NCI-H2029 (cell line): ENCODE results near the gene NANOS2.
"Not testable (repeated sequence)": the region's sequence is repeated elsewhere in the genome, so short reads cannot be mapped to it uniquely, and the experiment has no call there.

Source experiments
- DNase-seq: peaks from one replicate; lab custom pipeline; 2025; lab: John Stamatoyannopoulos, UW

NANOS2 gene

DNA sequence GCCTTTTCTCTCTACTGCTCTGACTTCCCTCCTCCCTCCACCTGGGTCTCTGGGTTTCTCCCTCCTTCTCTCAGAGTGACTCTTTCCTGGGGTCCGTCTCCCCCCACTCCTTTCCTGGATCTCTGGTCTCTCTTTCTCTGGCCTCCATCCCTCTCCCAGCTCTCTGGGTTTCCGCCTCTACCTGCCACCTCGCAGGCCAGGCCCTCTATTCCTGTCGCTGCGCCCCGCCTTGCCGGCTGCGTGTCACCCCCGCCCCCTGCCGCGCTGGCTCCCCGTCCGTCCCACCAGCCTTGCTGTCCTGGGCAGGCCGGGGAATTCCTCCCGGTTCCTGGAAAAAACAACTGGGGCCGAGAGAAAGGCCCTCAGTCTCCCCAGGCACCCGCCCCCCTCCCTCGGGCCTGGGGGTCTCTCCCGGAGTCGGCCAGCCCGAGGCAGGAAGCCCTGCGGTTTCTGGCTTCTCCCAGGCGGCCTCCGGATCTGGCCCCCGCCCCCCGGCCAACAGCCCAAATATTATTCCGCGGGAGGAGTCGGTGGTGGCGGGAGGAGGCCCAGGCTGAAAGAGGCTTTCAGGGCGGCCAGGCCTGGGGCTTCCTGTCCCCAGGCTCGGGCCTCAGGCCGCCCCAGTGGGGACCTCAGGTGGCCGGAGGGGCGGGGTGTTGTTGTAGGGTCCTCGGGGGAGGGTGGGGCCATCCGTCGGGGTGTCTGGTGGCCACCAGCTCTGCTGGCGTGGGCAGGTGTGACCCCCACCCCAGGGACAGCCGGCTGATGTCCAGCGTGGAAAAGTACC, 38.0 kb downstream of the NANOS2 start:
- DNase-seq, result no peak

GRCh38 chr19:45876161-45876410, 38.5 kb downstream of the NANOS2 start:
- no peak for DNase-seq

DNA sequence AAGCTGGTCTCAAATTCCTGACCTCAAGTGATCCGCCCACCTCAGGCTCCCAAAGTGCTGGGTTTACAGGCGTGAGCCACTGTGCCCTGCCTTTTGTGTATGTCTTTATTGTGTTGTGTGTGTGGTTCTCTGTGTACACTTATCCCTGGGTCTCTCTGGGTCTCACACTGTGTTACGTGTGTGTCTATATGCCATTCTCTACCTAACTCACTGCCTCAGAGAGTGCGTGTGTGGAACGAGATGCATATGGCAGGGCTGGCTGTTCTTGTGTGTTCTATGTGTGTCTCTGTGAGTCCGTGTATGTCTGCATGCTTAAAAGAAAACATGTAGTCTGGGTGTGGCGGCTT, 40.0 kb downstream of the NANOS2 start:
- DNase-seq, result no peak

- no peak for DNase-seq
Observed at GRCh38 chr19:45873219-45873772, 41.3 kb downstream of the NANOS2 start.

- DNase-seq, result no peak
Observed at GRCh38 chr19:45872095-45872919, 42.3 kb downstream of the NANOS2 start.

GRCh38 chr19:45870798-45871197, 43.8 kb downstream of the NANOS2 start:
- no peak for DNase-seq

DNA sequence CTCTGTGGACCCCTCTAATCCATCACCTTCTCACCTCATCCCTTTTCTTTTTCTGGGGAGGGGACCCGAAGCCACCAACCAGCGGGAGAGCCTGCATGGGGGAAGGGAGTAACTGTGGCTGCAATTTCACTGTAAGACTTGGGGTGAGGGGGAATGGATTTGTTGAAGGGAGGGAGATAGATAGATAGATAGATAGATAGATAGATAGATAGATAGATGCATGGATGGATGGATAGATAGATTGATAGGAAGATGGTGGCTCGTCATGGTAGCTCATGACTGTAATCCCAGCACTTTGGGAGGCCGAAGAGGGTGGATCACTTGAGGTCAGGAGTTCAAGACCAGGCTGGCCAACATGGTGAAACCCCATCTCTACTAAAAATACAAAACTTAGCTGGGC, 47.3 kb downstream of the NANOS2 start:
- not testable (repeated sequence) for DNase-seq

DNA sequence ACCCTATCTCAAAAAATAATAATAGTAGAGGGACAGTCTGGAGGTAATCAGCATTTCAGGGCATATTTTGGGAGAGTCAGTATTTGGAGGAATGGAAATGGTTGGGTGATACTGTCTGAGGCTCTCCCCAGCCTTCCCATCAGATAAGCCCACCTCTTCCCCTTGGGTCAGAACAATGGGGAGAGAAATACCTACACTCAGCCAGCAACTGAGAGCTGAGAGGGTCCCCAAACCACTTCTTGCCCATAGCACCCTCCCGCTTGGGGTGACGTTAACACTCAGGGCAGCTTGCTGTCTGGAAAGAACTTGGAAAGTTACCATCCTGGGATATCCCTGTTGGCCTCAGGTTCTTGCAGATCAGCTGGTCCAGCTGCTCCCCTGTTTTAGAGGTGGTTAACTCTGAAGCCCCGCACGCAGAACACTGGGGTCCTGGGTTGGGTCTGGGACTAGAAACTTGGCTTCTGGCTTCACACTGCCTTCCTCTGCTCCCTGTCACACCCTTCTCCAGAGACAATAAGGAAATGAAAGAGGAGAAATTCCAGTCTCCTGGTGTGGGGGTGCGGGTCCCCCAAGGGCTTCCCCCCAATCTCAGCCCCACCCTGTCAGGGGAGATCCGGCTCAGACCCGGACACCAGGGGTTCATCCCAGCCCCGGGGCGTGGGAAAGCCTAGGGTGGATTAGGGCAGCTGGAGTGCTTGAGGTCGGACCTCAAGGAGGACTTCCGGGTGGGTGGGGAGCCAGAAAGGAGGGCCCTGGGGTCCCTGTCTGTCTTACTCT, 48.0 kb downstream of the NANOS2 start:
- no peak for DNase-seq

DNA sequence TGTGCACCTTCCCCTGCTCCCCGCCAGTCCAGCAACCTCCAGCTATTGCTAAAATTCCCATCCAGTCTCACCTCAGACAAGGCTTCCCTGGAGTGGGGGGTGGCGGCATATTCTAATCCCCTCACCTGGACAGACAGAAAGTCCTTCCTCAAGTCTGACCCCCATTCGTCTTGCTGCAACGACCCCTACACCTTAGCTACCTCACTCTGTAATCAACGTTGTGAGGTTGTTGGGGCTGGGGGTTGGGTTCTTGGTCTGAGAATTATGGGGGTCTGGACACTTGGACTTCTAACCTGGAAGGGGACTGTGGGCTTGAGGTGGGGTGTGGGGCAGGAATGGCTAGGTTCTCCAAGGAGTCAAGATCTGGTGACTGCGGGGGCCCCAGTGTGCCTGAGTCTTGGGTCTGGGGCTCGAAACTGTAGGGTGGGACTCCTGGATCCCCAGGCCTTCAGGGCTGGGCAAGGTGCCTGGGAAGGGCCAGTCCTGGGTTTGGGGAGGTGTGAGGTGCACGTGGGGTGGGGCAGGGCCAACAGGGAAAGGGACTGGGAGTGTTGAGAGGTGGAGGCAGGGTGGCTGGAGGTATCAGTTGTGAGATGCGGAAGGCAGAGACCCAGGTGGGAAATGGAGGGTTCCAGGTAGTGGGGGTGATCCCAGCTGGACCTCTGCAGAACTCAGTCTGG, 49.2 kb downstream of the NANOS2 start:
- no peak for DNase-seq

DNA sequence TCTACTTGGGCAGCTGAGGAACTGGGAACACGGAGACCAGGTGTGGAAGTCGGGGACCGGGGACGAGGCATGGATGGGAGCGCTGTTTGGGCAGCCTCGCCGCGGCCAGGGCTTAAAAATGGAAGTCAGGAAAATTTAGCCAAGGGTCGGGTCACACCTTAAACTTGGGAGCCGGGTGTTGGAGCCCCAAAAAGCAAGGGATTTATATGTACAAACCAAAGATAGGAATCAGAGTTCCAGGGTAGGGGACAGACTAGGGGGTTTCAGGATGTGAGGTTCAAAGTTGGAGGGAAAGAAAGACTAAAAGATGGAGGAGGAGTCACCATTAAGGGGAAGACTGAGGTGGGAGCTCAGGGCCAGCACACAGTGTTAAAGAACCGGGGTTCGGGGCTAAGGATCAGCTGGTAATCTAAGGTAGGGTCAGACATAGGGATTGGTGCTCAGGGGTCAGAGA, 49.9 kb downstream of the NANOS2 start:
- DNase-seq, result no peak

- DNase-seq, result no peak
Observed at GRCh38 chr19:45863840-45864628, 50.5 kb downstream of the NANOS2 start, which contains the start of gene FOXA3. FOXA3 (plus strand) TSS chr19:45864326; CDS start chr19:45864457, 131 bp downstream.

DNA sequence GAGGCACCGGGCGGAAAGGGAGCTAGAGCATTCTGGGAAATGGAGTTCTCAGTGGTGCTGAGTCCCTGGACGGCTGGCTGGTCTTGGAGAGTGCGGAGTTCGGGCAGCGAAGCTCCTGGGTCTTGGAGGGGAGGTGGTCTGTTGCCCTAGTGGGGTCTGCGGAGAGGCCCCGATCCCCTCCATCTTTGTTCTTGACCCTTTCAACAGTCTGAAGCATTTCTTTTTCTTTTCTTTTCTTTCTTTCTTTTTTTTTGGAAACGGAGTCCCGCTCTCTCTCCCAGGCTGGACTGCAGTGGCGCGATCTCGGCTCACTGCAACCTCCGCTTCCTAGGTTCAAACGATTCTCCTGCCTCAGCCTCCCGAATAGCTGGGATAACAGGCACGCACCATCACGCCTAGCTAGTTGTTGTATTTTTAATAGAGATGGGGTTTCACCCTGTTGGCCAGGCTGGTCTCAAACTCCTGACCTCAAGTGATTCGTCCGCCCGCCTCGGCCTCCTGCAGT, 51.2 kb downstream of the NANOS2 start:
- no peak for DNase-seq
